Astrocyte of the spinal cord (primary cell): Measurements from ENCODE around the gene CGNL1.

Experiments used
- DNase-seq: peaks from one replicate; pipeline ENCODE4 v3.0.0; 2011; ENCODE audit warnings: low read depth, low spot score
- H3K4me3 ChIP-seq: 2 replicates; pipeline ENCODE4 v1.5.1; 2011; ENCODE audit warnings: low read depth, mild to moderate bottlenecking, low read length, moderate library complexity
- CTCF ChIP-seq: IDR thresholded peaks from 2 replicates; pipeline ENCODE4 v1.5.1; 2012; ENCODE audit warnings: low read depth, mild to moderate bottlenecking, low read length, inconsistent platforms
- in situ Hi-C: cut with HindIII; loops from 2 replicates; pipeline ENCODE4 v1.10.0; 2017; ENCODE audit warnings: low sequenced_read_pairs

CGNL1 gene

GRCh38 chr15:57503911-57504598 lies 127.8 kb downstream of the CGNL1 start:
- peak; percentile 28 for DNase-seq
- in situ Hi-C loops: no loop called here
- TF ChIP-seq CTCF: no peak
- no peak overlapping the region for H3K4me3 ChIP-seq

- in situ Hi-C loops: no loop called here
- no peak overlapping the region for H3K4me3 ChIP-seq
- TF ChIP-seq CTCF: no peak
- no peak for DNase-seq
These were observed 128.3 kb downstream of the CGNL1 start for GRCh38 chr15:57504599-57504940.

GRCh38 chr15:57505056-57505715 lies 128.9 kb downstream of the CGNL1 start:
- in situ Hi-C loops: no loop called here
- DNase-seq: peak; percentile 38
- no peak overlapping the region for H3K4me3 ChIP-seq
- no peak for TF ChIP-seq CTCF

GRCh38 chr15:57505949-57506391 lies 129.7 kb downstream of the CGNL1 start:
- H3K4me3 ChIP-seq: no peak overlapping the region
- no peak for TF ChIP-seq CTCF
- DNase-seq: peak; percentile 87
- in situ Hi-C loops: no loop called here

GRCh38 chr15:57506422-57506821 lies 130.1 kb downstream of the CGNL1 start:
- H3K4me3 ChIP-seq: no peak overlapping the region
- DNase-seq: no peak
- peak; percentile 23 for TF ChIP-seq CTCF
- in situ Hi-C loops: no loop called here

GRCh38 chr15:57507111-57507510 lies 130.8 kb downstream of the CGNL1 start:
- no peak for DNase-seq
- no peak overlapping the region for H3K4me3 ChIP-seq
- in situ Hi-C loops: no loop called here
- no peak for TF ChIP-seq CTCF
